Fibroblast of skin of scalp (primary cell): ENCODE measurements around the gene TSPY8. TPM values are rescaled to one million over a fixed set of nuclear protein-coding genes. Genes with fewer than 3 reads are reported as not detected.
"Not testable (repeated sequence)": the region's sequence is repeated elsewhere in the genome, so short reads cannot be mapped to it uniquely, and the experiment has no call there.

Experiments
- DNase-seq: peaks from one replicate; pipeline ENCODE4 v3.0.0-alpha.2; 2013
- polyA plus RNA-seq, 2 experiments: library from polyadenylated mRNA; unstranded; fragments of 120-200 nt; gene quantifications; one replicate each; pipeline ENCODE4 v1.2.1, GENCODE V29; 2013; ENCODE audit not compliant: insufficient read length in 2 of 2

TSPY8 gene
- not detected for polyA plus RNA-seq (2013, experiment 1 of 2; ENCODE audit: insufficient read length)
- not detected for polyA plus RNA-seq (2013, experiment 2 of 2; ENCODE audit: insufficient read length)

GRCh38 chrY:9357497-9357896 is at the start of gene TSPY8:
Gene TSPY8 (plus strand): TSS chrY:9357797. CDS start chrY:9357843, 46 bp downstream.
- DNase-seq = not testable (repeated sequence)

- no peak for DNase-seq
These were observed 36.6 kb upstream of the TSPY8 start for GRCh38 chrY:9320996-9321395.

DNA sequence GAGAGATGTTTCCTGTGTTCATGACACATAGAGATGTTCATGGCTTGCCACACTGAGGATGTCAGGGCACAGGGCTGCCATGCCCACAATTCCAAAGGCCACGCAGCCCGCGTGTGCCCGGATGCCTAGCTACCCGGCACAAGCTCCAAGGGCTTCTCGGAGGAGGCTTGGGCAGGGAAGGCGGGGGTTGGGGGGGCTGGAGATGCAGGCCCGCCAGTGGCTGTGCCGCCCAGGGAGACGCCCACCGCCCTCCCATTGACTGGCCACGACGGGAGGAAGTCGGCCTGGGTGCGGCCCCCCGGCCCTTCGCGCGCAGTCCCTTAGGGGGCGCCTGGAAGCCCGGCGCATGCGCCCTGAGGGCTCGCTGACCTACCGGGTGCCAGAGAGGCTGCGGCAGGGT is 20.4 kb upstream of the TSPY8 start, which contains the start of gene TSPY4:
TSS of gene TSPY4 (plus strand) at position 301 of the 400 bp plus-strand sequence. CDS start at position 347, 46 bp downstream.
- not testable (repeated sequence) for DNase-seq

- DNase-seq = not testable (repeated sequence)
These were observed 38.9 kb downstream of the TSPY8 start for GRCh38 chrY:9396527-9396926.

DNA sequence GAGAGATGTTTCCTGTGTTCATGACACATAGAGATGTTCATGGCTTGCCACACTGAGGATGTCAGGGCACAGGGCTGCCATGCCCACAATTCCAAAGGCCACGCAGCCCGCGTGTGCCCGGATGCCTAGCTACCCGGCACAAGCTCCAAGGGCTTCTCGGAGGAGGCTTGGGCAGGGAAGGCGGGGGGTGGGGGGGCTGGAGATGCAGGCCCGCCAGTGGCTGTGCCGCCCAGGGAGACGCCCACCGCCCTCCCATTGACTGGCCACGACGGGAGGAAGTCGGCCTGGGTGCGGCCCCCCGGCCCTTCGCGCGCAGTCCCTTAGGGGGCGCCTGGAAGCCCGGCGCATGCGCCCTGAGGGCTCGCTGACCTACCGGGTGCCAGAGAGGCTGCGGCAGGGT is 40.5 kb downstream of the TSPY8 start, which contains the start of gene TSPY3:
TSS of gene TSPY3 (plus strand) at position 301 of the 400 bp plus-strand sequence. CDS start at position 347, 46 bp downstream.
- DNase-seq = not testable (repeated sequence)
